ENCODE results near the gene SPAG16.

Gene SPAG16

GRCh38 chr2:213411582-213412289, 127.5 kb downstream of the SPAG16 start:
- no peak for DNase-seq

GRCh38 chr2:213415093-213415492, 130.8 kb downstream of the SPAG16 start:
- DNase-seq = no peak

GRCh38 chr2:213416832-213417231, 132.6 kb downstream of the SPAG16 start:
- no peak for DNase-seq

- no peak for DNase-seq
Observed at GRCh38 chr2:213419980-213420379, 135.7 kb downstream of the SPAG16 start.

- DNase-seq = no peak
Observed at GRCh38 chr2:213420828-213421385, 136.6 kb downstream of the SPAG16 start.

- no peak for DNase-seq
Observed at GRCh38 chr2:213422211-213422610, 137.9 kb downstream of the SPAG16 start.

- DNase-seq = no peak
Observed at GRCh38 chr2:213425618-213426017, 141.4 kb downstream of the SPAG16 start.

GRCh38 chr2:213429516-213429915, 145.3 kb downstream of the SPAG16 start:
- no peak for DNase-seq

- DNase-seq = no peak
Observed at GRCh38 chr2:213443921-213444320, 159.7 kb downstream of the SPAG16 start.

- no peak for DNase-seq
Observed at GRCh38 chr2:213451542-213452239, 167.4 kb downstream of the SPAG16 start.

GRCh38 chr2:213455316-213456008, 171.2 kb downstream of the SPAG16 start:
- DNase-seq = no peak

- DNase-seq = no peak
Observed at GRCh38 chr2:213475433-213475832, 191.2 kb downstream of the SPAG16 start.

- no peak for DNase-seq
Observed at GRCh38 chr2:213476641-213477040, 192.4 kb downstream of the SPAG16 start.

GRCh38 chr2:213490087-213490486, 205.8 kb downstream of the SPAG16 start:
- DNase-seq = no peak

GRCh38 chr2:213491376-213491775, 207.1 kb downstream of the SPAG16 start:
- DNase-seq = no peak

- no peak for DNase-seq
Observed at GRCh38 chr2:213496226-213496625, 212.0 kb downstream of the SPAG16 start.

GRCh38 chr2:213500881-213501280, 216.6 kb downstream of the SPAG16 start:
- no peak for DNase-seq

- DNase-seq = no peak
Observed at GRCh38 chr2:213524164-213524563, 239.9 kb downstream of the SPAG16 start.

- no peak for DNase-seq
Observed at GRCh38 chr2:213537579-213537978, 253.3 kb downstream of the SPAG16 start.

- no peak for DNase-seq
Observed at GRCh38 chr2:213544940-213545339, 260.7 kb downstream of the SPAG16 start.

- no peak for DNase-seq
Observed at GRCh38 chr2:213545481-213545880, 261.2 kb downstream of the SPAG16 start.

- no peak for DNase-seq
Observed at GRCh38 chr2:213545964-213546475, 261.8 kb downstream of the SPAG16 start.

- DNase-seq = no peak
Observed at GRCh38 chr2:213551526-213551925, 267.3 kb downstream of the SPAG16 start.

Data from GF-D8 (cell line).